H1 (cell line): ENCODE results near the gene SLCO4C1. TPM values are rescaled to one million over a fixed set of nuclear protein-coding genes. Genes with fewer than 3 reads are reported as not detected.

ENCODE experiments used
- CTCF ChIA-PET: fragments of 300-600 bp; sonication (Branson Sonifier 250); formaldehyde crosslinking; loops from one replicate; lab custom pipeline; 2021; ENCODE audit not compliant: partially characterized antibody; lab: Charles Lee
- POLR2A ChIA-PET: fragments of 300-600 bp; sonication (Branson Sonifier 250); formaldehyde crosslinking; loops from one replicate; lab custom pipeline; 2021; ENCODE audit warnings: inconsistent platforms; ENCODE audit not compliant: partially characterized antibody; lab: Charles Lee
- DNase-seq, 2 experiments: peaks; one replicate each; pipeline versions ENCODE4 v3.0.0 to v3.0.0-alpha.2; 2010 to 2022; ENCODE audit warnings: low spot score in 2 of 2, low read depth in 1 of 2, mixed read lengths in 1 of 2
- FAIRE-seq: peaks from 2 replicates; lab custom pipeline; 2011; peaks lifted over from hg19 to GRCh38; lab: Jason Lieb, UNC
- H2AFZ ChIP-seq: 2 replicates; pipeline ENCODE4 v1.8.1; 2012; ENCODE audit warnings: low read length, inconsistent platforms
- H2AK5ac ChIP-seq: 2 replicates; pipeline ENCODE4 v1.6.1; 2013; ENCODE audit warnings: low read depth, low read length
- H2BK120ac ChIP-seq: replicated peaks from 2 replicates; pipeline ENCODE3; 2013; ENCODE audit warnings: low read depth, low read length, inconsistent platforms
- H2BK12ac ChIP-seq: 2 replicates; pipeline ENCODE4 v1.6.1; 2013; ENCODE audit warnings: low read depth, low read length
- H2BK15ac ChIP-seq: 2 replicates; pipeline ENCODE4 v1.6.1; 2013; ENCODE audit warnings: low read length
- H2BK20ac ChIP-seq: 2 replicates; pipeline ENCODE4 v1.6.1; 2013; ENCODE audit warnings: low read length
- H2BK5ac ChIP-seq: 2 replicates; pipeline ENCODE4 v1.6.1; 2013; ENCODE audit warnings: low read depth, low read length
- H3K14ac ChIP-seq: 2 replicates; pipeline ENCODE4 v1.6.1; 2013; ENCODE audit warnings: inconsistent platforms; ENCODE audit not compliant: insufficient read length
- H3K18ac ChIP-seq: 2 replicates; pipeline ENCODE4 v1.6.1; 2013; ENCODE audit warnings: low read length; ENCODE audit errors: extremely low read depth
- H3K23ac ChIP-seq: 2 replicates; pipeline ENCODE4 v1.6.1; 2013; ENCODE audit warnings: inconsistent platforms; ENCODE audit not compliant: insufficient read length
- H3K23me2 ChIP-seq: 2 replicates; pipeline ENCODE4 v1.6.1; 2013; ENCODE audit warnings: low read depth, low read length
- H3K27ac ChIP-seq: 2 replicates; pipeline ENCODE4 v1.6.1; 2011; ENCODE audit warnings: low read depth, low read length, inconsistent platforms
- H3K27me3 ChIP-seq, 4 experiments: replicated peaks in 1 of 4; 1 replicate in 1 of 4; 2 replicates in 3 of 4; pipeline versions ENCODE4 v1.6.1 to v1.8.1; 2011 to 2013; ENCODE audit warnings: low read length in 3 of 4, mild to moderate bottlenecking in 3 of 4, inconsistent platforms in 2 of 4, mixed read lengths in 2 of 4, moderate library complexity in 1 of 4; ENCODE audit not compliant: control insufficient read depth in 3 of 4, insufficient read depth in 3 of 4; ENCODE audit errors: extremely low read depth in 1 of 4
- H3K36me3 ChIP-seq, 4 experiments: 2 replicates each; pipeline versions ENCODE4 v1.6.1 to v1.8.1; 2011 to 2013; ENCODE audit warnings: mild to moderate bottlenecking in 4 of 4, low read length in 3 of 4, moderate library complexity in 2 of 4, control low read depth in 1 of 4, inconsistent platforms in 1 of 4; ENCODE audit not compliant: insufficient read depth in 4 of 4, control insufficient read depth in 2 of 4
- H3K4ac ChIP-seq: replicated peaks from 2 replicates; pipeline ENCODE3; 2013; ENCODE audit warnings: low read length, low read depth, mixed read lengths, inconsistent platforms; ENCODE audit not compliant: insufficient read length
- H3K4me1 ChIP-seq, 4 experiments: replicated peaks in 1 of 4; 1 replicate in 1 of 4; 2 replicates in 3 of 4; pipeline versions ENCODE4 v1.6.1 to v1.8.1; 2011 to 2013; ENCODE audit warnings: low read length in 3 of 4, inconsistent platforms in 2 of 4, mixed read lengths in 1 of 4; ENCODE audit not compliant: insufficient read depth in 4 of 4, control insufficient read depth in 3 of 4
- H3K4me2 ChIP-seq, 2 experiments: 2 replicates each; pipeline versions ENCODE4 v1.6.1 to v1.8.1; 2011 to 2013; ENCODE audit warnings: low read depth in 2 of 2, low read length in 2 of 2, control low read depth in 1 of 2, inconsistent platforms in 1 of 2, mild to moderate bottlenecking in 1 of 2; ENCODE audit not compliant: insufficient read depth in 1 of 2
- H3K4me3 ChIP-seq, 4 experiments: fragments of 200-600, 300-600 bp in 1 of 4; sonication (generic), shearing (Covaris generic), sonication (Bioruptor Twin) in 1 of 4; 2 replicates each; pipeline versions ENCODE4 v1.5.1 to v1.8.1; 2011 to 2016; ENCODE audit warnings: low read length in 4 of 4, low read depth in 3 of 4, control low read depth in 2 of 4, inconsistent platforms in 2 of 4, mild to moderate bottlenecking in 2 of 4, mixed read lengths in 1 of 4, moderate library complexity in 1 of 4; ENCODE audit not compliant: insufficient read depth in 2 of 4; ENCODE audit errors: extremely low read depth in 1 of 4
- H3K56ac ChIP-seq: replicated peaks from 2 replicates; pipeline ENCODE3; 2013; ENCODE audit warnings: low read depth, mild to moderate bottlenecking, mixed read lengths, low read length, inconsistent platforms; ENCODE audit not compliant: insufficient read length
- H3K79me1 ChIP-seq: 2 replicates; pipeline ENCODE4 v1.6.1; 2013; ENCODE audit warnings: low read depth, low read length, control low read depth
- H3K79me2 ChIP-seq, 2 experiments: 2 replicates each; pipeline versions ENCODE4 v1.6.1 to v1.8.1; 2012 to 2013; ENCODE audit warnings: low read length in 2 of 2, mild to moderate bottlenecking in 2 of 2, inconsistent platforms in 1 of 2; ENCODE audit not compliant: insufficient read depth in 2 of 2, control insufficient read depth in 1 of 2
- H3K9ac ChIP-seq, 4 experiments: replicated peaks in 1 of 4; 1 replicate in 1 of 4; 2 replicates in 3 of 4; pipeline versions ENCODE4 v1.6.1 to v1.8.1; 2011 to 2013; ENCODE audit warnings: low read depth in 3 of 4, low read length in 3 of 4, control low read depth in 2 of 4, mild to moderate bottlenecking in 2 of 4, moderate library complexity in 2 of 4, inconsistent platforms in 1 of 4; ENCODE audit errors: extremely low read depth in 1 of 4
- H3K9me3 ChIP-seq, 2 experiments: 2 replicates each; pipeline versions ENCODE4 v1.6.1 to v1.8.1; 2012 to 2013; ENCODE audit warnings: mild to moderate bottlenecking in 2 of 2, moderate library complexity in 2 of 2, control low read depth in 1 of 2, inconsistent platforms in 1 of 2, low read depth in 1 of 2, low read length in 1 of 2, mixed read lengths in 1 of 2; ENCODE audit not compliant: insufficient read depth in 2 of 2
- H4K20me1 ChIP-seq, 2 experiments: replicated peaks in 1 of 2; 2 replicates each; pipeline versions ENCODE3 to v1.8.1; 2011 to 2013; ENCODE audit warnings: inconsistent platforms in 2 of 2, low read length in 2 of 2, mild to moderate bottlenecking in 1 of 2; ENCODE audit not compliant: insufficient read depth in 2 of 2, control insufficient read depth in 1 of 2
- H4K5ac ChIP-seq: 2 replicates; pipeline ENCODE4 v1.6.1; 2013; ENCODE audit warnings: low read length, low read depth, mixed read lengths, inconsistent platforms; ENCODE audit not compliant: insufficient read length
- H4K8ac ChIP-seq: 2 replicates; pipeline ENCODE4 v1.8.0; 2013; ENCODE audit warnings: mild to moderate bottlenecking, moderate library complexity, low read length, inconsistent platforms; ENCODE audit not compliant: insufficient read depth; ENCODE audit errors: extremely low read depth
- H4K91ac ChIP-seq: replicated peaks from 2 replicates; pipeline ENCODE3; 2013; ENCODE audit warnings: low read length, mixed read lengths, inconsistent platforms; ENCODE audit not compliant: insufficient read length
- ATF2 ChIP-seq: IDR thresholded peaks from 2 replicates; pipeline ENCODE4 v1.6.1; 2012; ENCODE audit warnings: low read length, inconsistent platforms
- CTCF ChIP-seq, 3 experiments: IDR thresholded peaks; 1 replicate in 2 of 3; 2 replicates in 1 of 3; pipeline versions ENCODE4 v1.5.1 to v1.6.1; 2011; ENCODE audit warnings: low read length in 3 of 3, mild to moderate bottlenecking in 3 of 3, inconsistent platforms in 2 of 3, low read depth in 1 of 3, moderate library complexity in 1 of 3; ENCODE audit not compliant: insufficient read depth in 1 of 3; ENCODE audit errors: control extremely low read depth in 1 of 3
- EGR1 ChIP-seq: IDR thresholded peaks from 2 replicates; pipeline ENCODE4 v1.6.1; 2011; ENCODE audit warnings: low read depth, low read length, borderline replicate concordance
- EZH2 ChIP-seq: fragments of 200-600 bp; sonication (generic); IDR thresholded peaks from 2 replicates; pipeline ENCODE4 v1.7.1; 2012; ENCODE audit warnings: low read depth, mild to moderate bottlenecking, moderate library complexity, low read length, inconsistent platforms; ENCODE audit not compliant: severe bottlenecking
- SAP30 ChIP-seq: fragments of 300-600 bp; sonication (generic); IDR thresholded peaks from 2 replicates; pipeline ENCODE4 v1.7.1; 2012; ENCODE audit warnings: low read length, moderate library complexity, mild to moderate bottlenecking, inconsistent platforms; ENCODE audit not compliant: insufficient read depth, insufficient replicate concordance
- TBP ChIP-seq: IDR thresholded peaks from 2 replicates; pipeline ENCODE4 v1.6.1; 2011; ENCODE audit warnings: low read depth, low read length, improper control_type of control experiment
- polyA plus RNA-seq, 7 experiments: library from polyadenylated mRNA; depleted of rRNA in 3 of 7; stranded (reverse) in 5 of 7; unstranded in 2 of 7; fragments of >200 nt in 5 of 7; fragments of 200-250 nt in 2 of 7; gene quantifications; 1 replicate in 5 of 7; 2 replicates in 1 of 7; 4 replicates in 1 of 7; pipeline versions ENCODE4 v1.2.1 to v1.2.3, GENCODE V29; 2011 to 2013; ENCODE audit warnings: missing spikeins in 2 of 7, mixed read lengths in 2 of 7
- total RNA-seq: library from RNA; stranded (reverse); fragmentation: NEBNext Ultra II Directional; extraction: Animal tissue kit (Norgen Biotek cat#: 25700); gene quantifications from 2 replicates; pipeline ENCODE4 v1.2.1, GENCODE V29; 2021

SLCO4C1 gene
- total and polyA plus RNA-seq, 2 of the 8 experiments (the other 6 are each of a cell fraction or from before 2014, with no cell fraction given), result 1.3 to 4.9 TPM

GRCh38 chr5:102222772-102223171 is 73.3 kb downstream of the SLCO4C1 start:
- Histone ChIP-seq H4K5ac (no peak overlapping the region), H3K23ac (no peak overlapping the region), H3K36me3 (0 out of 8 replicates have a peak, but pooled peaks cover 0 to 2% (median 0%) of the 10 kb centered on the region in 4 experiments), H3K23me2 (no peaks in the 10 kb centered on the region), H3K18ac (no peak overlapping the region), H3K4me3 (no peak overlapping the region), H2BK20ac (no peak overlapping the region), H3K4ac (no peak overlapping the region), H2BK5ac (no peak overlapping the region), H3K27me3 (peaks cover 0 to 2% (median 0%) of the 10 kb centered on the region in 4 experiments; a peak in 1 of 7 replicates), H3K56ac (no peak overlapping the region), H2BK15ac (no peak overlapping the region), H2AK5ac (no peak overlapping the region), H3K9me3 (no peaks in the 10 kb centered on the region; a peak in 2 of 4 replicates), H3K79me1 (no peaks in the 10 kb centered on the region), H2BK120ac (no peak overlapping the region), H3K4me2 (no peak overlapping the region), H3K4me1 (no peaks in the 10 kb centered on the region), H3K79me2 (no peaks in the 10 kb centered on the region), H3K9ac (no peak overlapping the region), H4K91ac (no peak overlapping the region), H3K14ac (no peak overlapping the region), H2AFZ (no peak overlapping the region), H4K20me1 (no peaks in the 10 kb centered on the region), H2BK12ac (no peak overlapping the region), H3K27ac (no peak overlapping the region), H4K8ac (no peak overlapping the region)
- FAIRE-seq (no peak), DNase-seq (no peak)
- TF ChIP-seq ATF2 (no peak), CTCF (IDR thresholded peaks at IDR 0.05; ENCODE audit: control extremely low read depth in 1 of 3, insufficient read depth in 1 of 3, low read depth in 1 of 3, low read length in 3 of 3) (no peak), SAP30 (no peak), EZH2 (no peak), EGR1 (no peak), TBP (no peak)
- ChIA-PET POLR2A (no interaction called here), CTCF (interaction anchor here (0.6 to 1.5 kb wide), 5 partner anchors 15 to 286 kb away, joined by 3 to 5 read pairs (median 4); no protein-coding TSS in a partner anchor)
